ENCODE results near the gene SLC24A4. TPM values are rescaled to one million over a fixed set of nuclear protein-coding genes. Genes with fewer than 3 reads are reported as not detected.

The SLC24A4 gene
- total RNA-seq = not detected
- under 1 TPM in 1 of 4 donors, not detected in 3; 0.91 TPM for polyA plus RNA-seq

GRCh38 chr14:92323011-92323915 lies at the start of gene SLC24A4:
Gene SLC24A4 (plus strand): TSS chr14:92323165. CDS start chr14:92323831, 666 bp downstream.
- Mint-ChIP-seq H3K36me3 (no peaks in the 10 kb centered on the region), H3K4me1 (peaks cover 0 to 6% (median 0%) of the 10 kb centered on the region in 4 donors), H3K27ac (peak within 1 kb of the TSS in 1 of 3 donors; percentile 74), H3K4me3 (peak within 1 kb of the TSS in 1 of 4 donors; percentile 52), H3K27me3 (peaks cover 59% of the 10 kb centered on the region), H3K9me3 (no peaks in the 10 kb centered on the region)
- Histone ChIP-seq H3K9me3 (ENCODE audit: control insufficient read depth in 2 of 2, low read length in 2 of 2) (no peaks in the 10 kb centered on the region), H3K27ac (ENCODE audit: insufficient read depth, low read length, poor library complexity, severe bottlenecking) (no peak within 1 kb of the TSS), H3K4me1 (ENCODE audit: control insufficient read depth, insufficient read depth, low read length, poor library complexity, severe bottlenecking) (no peaks in the 10 kb centered on the region), H3K27me3 (ENCODE audit: control insufficient read depth, insufficient read depth, low read length) (peaks cover 19% of the 10 kb centered on the region), H3K4me3 (ENCODE audit: low read depth, low read length) (no peak within 1 kb of the TSS), H3K36me3 (ENCODE audit: control insufficient read depth, insufficient read depth, low read length) (no peaks in the 10 kb centered on the region)
- DNase-seq (peak in 1 of 3 donors; percentile 8), ATAC-seq (ENCODE audit: low read depth in 2 of 2) (no peak)

- no peaks in the 10 kb centered on the region for H3K4me1 Mint-ChIP-seq
- H3K4me3 Mint-ChIP-seq = no peak overlapping the region
- Histone ChIP-seq H3K27me3 (ENCODE audit: control insufficient read depth, insufficient read depth, low read length) (peaks cover 4% of the 10 kb centered on the region), H3K4me1 (ENCODE audit: control insufficient read depth, insufficient read depth, low read length, poor library complexity, severe bottlenecking) (no peaks in the 10 kb centered on the region), H3K9me3 (ENCODE audit: control insufficient read depth in 2 of 2, low read length in 2 of 2) (no peaks in the 10 kb centered on the region), H3K27ac (ENCODE audit: insufficient read depth, low read length, poor library complexity, severe bottlenecking) (no peak overlapping the region), H3K36me3 (ENCODE audit: control insufficient read depth, insufficient read depth, low read length) (no peaks in the 10 kb centered on the region), H3K4me3 (ENCODE audit: low read depth, low read length) (no peak overlapping the region)
- H3K27me3 Mint-ChIP-seq = peaks cover 13% of the 10 kb centered on the region
- H3K36me3 Mint-ChIP-seq = no peaks in the 10 kb centered on the region
- no peak overlapping the region for H3K27ac Mint-ChIP-seq
- H3K9me3 Mint-ChIP-seq = peaks cover 0 to 1% (median 0%) of the 10 kb centered on the region in 7 donors
- ATAC-seq (ENCODE audit: low read depth in 2 of 2) = no peak
- DNase-seq = no peak
Observed at GRCh38 chr14:92273166-92273565, 49.8 kb upstream of the SLC24A4 start.

- Mint-ChIP-seq H3K27me3 (peaks cover 13% of the 10 kb centered on the region), H3K4me3 (no peak overlapping the region), H3K9me3 (peaks cover 0 to 1% (median 0%) of the 10 kb centered on the region in 7 donors), H3K36me3 (no peaks in the 10 kb centered on the region), H3K4me1 (no peaks in the 10 kb centered on the region), H3K27ac (no peak overlapping the region)
- H3K36me3 ChIP-seq (ENCODE audit: control insufficient read depth, insufficient read depth, low read length) = no peaks in the 10 kb centered on the region
- no peak overlapping the region for H3K27ac ChIP-seq (ENCODE audit: insufficient read depth, low read length, poor library complexity, severe bottlenecking)
- H3K9me3 ChIP-seq (ENCODE audit: control insufficient read depth in 2 of 2, low read length in 2 of 2) = no peaks in the 10 kb centered on the region
- H3K4me3 ChIP-seq (ENCODE audit: low read depth, low read length) = no peak overlapping the region
- H3K4me1 ChIP-seq (ENCODE audit: control insufficient read depth, insufficient read depth, low read length, poor library complexity, severe bottlenecking) = no peaks in the 10 kb centered on the region
- no peak for DNase-seq
- peaks cover 4% of the 10 kb centered on the region for H3K27me3 ChIP-seq (ENCODE audit: control insufficient read depth, insufficient read depth, low read length)
- no peak for ATAC-seq (ENCODE audit: low read depth in 2 of 2)
Observed at GRCh38 chr14:92274055-92274454, 48.9 kb upstream of the SLC24A4 start.

GRCh38 chr14:92276074-92276473 lies 46.9 kb upstream of the SLC24A4 start:
- no peaks in the 10 kb centered on the region for H3K9me3 ChIP-seq (ENCODE audit: control insufficient read depth in 2 of 2, low read length in 2 of 2)
- no peak overlapping the region for H3K27ac Mint-ChIP-seq
- H3K4me3 ChIP-seq (ENCODE audit: low read depth, low read length) = no peak overlapping the region
- no peaks in the 10 kb centered on the region for H3K36me3 ChIP-seq (ENCODE audit: control insufficient read depth, insufficient read depth, low read length)
- H3K4me1 Mint-ChIP-seq = peaks cover 0 to 12% (median 3%) of the 10 kb centered on the region in 4 donors
- H3K4me3 Mint-ChIP-seq = no peak overlapping the region
- no peaks in the 10 kb centered on the region for H3K36me3 Mint-ChIP-seq
- H3K4me1 ChIP-seq (ENCODE audit: control insufficient read depth, insufficient read depth, low read length, poor library complexity, severe bottlenecking) = no peaks in the 10 kb centered on the region
- H3K27me3 ChIP-seq (ENCODE audit: control insufficient read depth, insufficient read depth, low read length) = peaks cover 1% of the 10 kb centered on the region
- H3K27ac ChIP-seq (ENCODE audit: insufficient read depth, low read length, poor library complexity, severe bottlenecking) = no peak overlapping the region
- no peaks in the 10 kb centered on the region for H3K9me3 Mint-ChIP-seq
- H3K27me3 Mint-ChIP-seq = peaks cover 17% of the 10 kb centered on the region
- DNase-seq = no peak
- ATAC-seq (ENCODE audit: low read depth in 2 of 2) = no peak

- Mint-ChIP-seq H3K9me3 (no peaks in the 10 kb centered on the region), H3K36me3 (no peaks in the 10 kb centered on the region), H3K4me1 (peaks cover 0 to 19% (median 5%) of the 10 kb centered on the region in 4 donors), H3K27ac (no peak overlapping the region), H3K27me3 (peaks cover 17% of the 10 kb centered on the region), H3K4me3 (no peak overlapping the region)
- H3K4me1 ChIP-seq (ENCODE audit: control insufficient read depth, insufficient read depth, low read length, poor library complexity, severe bottlenecking) = peaks cover 3% of the 10 kb centered on the region
- DNase-seq (no peak), ATAC-seq (ENCODE audit: low read depth in 2 of 2) (no peak)
- no peaks in the 10 kb centered on the region for H3K9me3 ChIP-seq (ENCODE audit: control insufficient read depth in 2 of 2, low read length in 2 of 2)
- no peaks in the 10 kb centered on the region for H3K36me3 ChIP-seq (ENCODE audit: control insufficient read depth, insufficient read depth, low read length)
- H3K27ac ChIP-seq (ENCODE audit: insufficient read depth, low read length, poor library complexity, severe bottlenecking) = no peak overlapping the region
- no peaks in the 10 kb centered on the region for H3K27me3 ChIP-seq (ENCODE audit: control insufficient read depth, insufficient read depth, low read length)
- H3K4me3 ChIP-seq (ENCODE audit: low read depth, low read length) = no peak overlapping the region
Observed at GRCh38 chr14:92277031-92277430, 45.9 kb upstream of the SLC24A4 start.

GRCh38 chr14:92280554-92281262 lies 42.3 kb upstream of the SLC24A4 start:
- Mint-ChIP-seq H3K4me1 (peaks cover 0 to 19% (median 5%) of the 10 kb centered on the region in 4 donors), H3K4me3 (no peak overlapping the region), H3K9me3 (no peaks in the 10 kb centered on the region), H3K36me3 (no peaks in the 10 kb centered on the region), H3K27me3 (peaks cover 4% of the 10 kb centered on the region), H3K27ac (peak overlapping the region; percentile 8 to 72 (median 8))
- Histone ChIP-seq H3K36me3 (ENCODE audit: control insufficient read depth, insufficient read depth, low read length) (no peaks in the 10 kb centered on the region), H3K9me3 (ENCODE audit: control insufficient read depth in 2 of 2, low read length in 2 of 2) (no peaks in the 10 kb centered on the region), H3K27ac (ENCODE audit: insufficient read depth, low read length, poor library complexity, severe bottlenecking) (no peak overlapping the region), H3K27me3 (ENCODE audit: control insufficient read depth, insufficient read depth, low read length) (no peaks in the 10 kb centered on the region), H3K4me3 (ENCODE audit: low read depth, low read length) (no peak overlapping the region), H3K4me1 (ENCODE audit: control insufficient read depth, insufficient read depth, low read length, poor library complexity, severe bottlenecking) (peaks cover 3% of the 10 kb centered on the region)
- DNase-seq (peak in 1 of 3 donors; percentile 85), ATAC-seq (ENCODE audit: low read depth in 2 of 2) (peak; percentile 59 to 60)

- no peak overlapping the region for H3K27ac ChIP-seq (ENCODE audit: insufficient read depth, low read length, poor library complexity, severe bottlenecking)
- DNase-seq (no peak), ATAC-seq (ENCODE audit: low read depth in 2 of 2) (no peak)
- Mint-ChIP-seq H3K9me3 (no peaks in the 10 kb centered on the region), H3K27ac (no peak overlapping the region), H3K36me3 (no peaks in the 10 kb centered on the region), H3K4me1 (peaks cover 0 to 19% (median 5%) of the 10 kb centered on the region in 4 donors), H3K27me3 (peaks cover 4% of the 10 kb centered on the region), H3K4me3 (no peak overlapping the region)
- no peaks in the 10 kb centered on the region for H3K27me3 ChIP-seq (ENCODE audit: control insufficient read depth, insufficient read depth, low read length)
- no peaks in the 10 kb centered on the region for H3K9me3 ChIP-seq (ENCODE audit: control insufficient read depth in 2 of 2, low read length in 2 of 2)
- H3K4me1 ChIP-seq (ENCODE audit: control insufficient read depth, insufficient read depth, low read length, poor library complexity, severe bottlenecking) = peaks cover 3% of the 10 kb centered on the region
- H3K36me3 ChIP-seq (ENCODE audit: control insufficient read depth, insufficient read depth, low read length) = no peaks in the 10 kb centered on the region
- no peak overlapping the region for H3K4me3 ChIP-seq (ENCODE audit: low read depth, low read length)
Observed at GRCh38 chr14:92282669-92283068, 40.3 kb upstream of the SLC24A4 start.
